Urinary bladder (tissue), 4 donors: Measurements from ENCODE around the gene TRIM8. TPM values are rescaled to one million over a fixed set of nuclear protein-coding genes. Genes with fewer than 3 reads are reported as not detected.
"Not testable (repeated sequence)": the region's sequence is repeated elsewhere in the genome, so short reads cannot be mapped to it uniquely, and the experiment has no call there.

Experiments
- DNase-seq: peaks from one replicate; pipeline ENCODE4 v3.0.0-alpha.2; 2015; ENCODE audit errors: extremely low spot score
- H3K27ac ChIP-seq: one replicate; pipeline ENCODE4 v1.5.1; 2013; ENCODE audit warnings: low read depth, mild to moderate bottlenecking, moderate library complexity
- H3K36me3 ChIP-seq: one replicate; pipeline ENCODE4 v1.6.1; 2013; ENCODE audit warnings: mild to moderate bottlenecking, moderate library complexity; ENCODE audit not compliant: insufficient read depth
- H3K4me1 ChIP-seq: one replicate; pipeline ENCODE4 v1.6.1; 2013; ENCODE audit warnings: mild to moderate bottlenecking, moderate library complexity; ENCODE audit not compliant: insufficient read depth
- H3K4me3 ChIP-seq: one replicate; pipeline ENCODE4 v1.5.1; 2013; ENCODE audit warnings: low read depth, low read length
- WGBS: extraction: QIAGEN DNeasy Blood & Tissue Kit; methylation state at CpG from one replicate; pipeline ENCODE4 v1.1.7; 2013; 5-methylcytosine and 5-hydroxymethylcytosine counted together
- polyA plus RNA-seq: library from polyadenylated mRNA; stranded (reverse); fragments of 200-250 nt; gene quantifications from one replicate; pipeline ENCODE4 v1.2.3, GENCODE V29; 2013
- total RNA-seq: library from RNA; depleted of rRNA; stranded (reverse); fragments of >200 nt; gene quantifications from one replicate; pipeline ENCODE4 v1.2.3, GENCODE V29; 2014
- donor health status: healthy with polysubstance abuse.
- donor health status: healthy.

The TRIM8 gene
- total and polyA plus RNA-seq, 2 donors = 35.5 to 116 TPM

- Histone ChIP-seq H3K36me3 (peaks cover 14% of the 10 kb centered on the region), H3K4me3 (no peak overlapping the region), H3K4me1 (no peaks in the 10 kb centered on the region), H3K27ac (no peak overlapping the region)
- no peak for DNase-seq
- WGBS = 78% methylated on average over 7 of the region's 7 CpGs
Measured at GRCh38 chr10:102654566-102654965, 10.3 kb downstream of the TRIM8 start.

DNA sequence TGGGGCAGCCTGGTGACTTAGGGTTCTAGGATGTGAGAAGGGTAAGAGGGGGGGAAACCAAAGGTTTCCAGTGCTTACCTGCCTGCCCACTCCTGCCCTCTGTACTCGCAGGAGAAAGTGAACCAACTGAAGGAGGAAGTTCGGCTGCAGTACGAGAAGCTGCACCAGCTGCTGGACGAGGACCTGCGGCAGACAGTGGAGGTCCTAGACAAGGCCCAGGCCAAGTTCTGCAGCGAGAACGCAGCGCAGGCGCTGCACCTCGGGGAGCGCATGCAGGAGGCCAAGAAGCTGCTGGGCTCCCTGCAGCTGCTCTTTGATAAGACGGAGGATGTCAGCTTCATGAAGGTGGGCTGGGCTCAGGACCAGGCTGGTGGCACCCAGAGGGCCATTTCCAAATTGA is 10.7 kb downstream of the TRIM8 start:
- no peak for DNase-seq
- Histone ChIP-seq H3K36me3 (peaks cover 14% of the 10 kb centered on the region), H3K27ac (no peak overlapping the region), H3K4me3 (no peak overlapping the region), H3K4me1 (no peaks in the 10 kb centered on the region)
- WGBS = 89% methylated on average over 12 of the region's 12 CpGs

DNA sequence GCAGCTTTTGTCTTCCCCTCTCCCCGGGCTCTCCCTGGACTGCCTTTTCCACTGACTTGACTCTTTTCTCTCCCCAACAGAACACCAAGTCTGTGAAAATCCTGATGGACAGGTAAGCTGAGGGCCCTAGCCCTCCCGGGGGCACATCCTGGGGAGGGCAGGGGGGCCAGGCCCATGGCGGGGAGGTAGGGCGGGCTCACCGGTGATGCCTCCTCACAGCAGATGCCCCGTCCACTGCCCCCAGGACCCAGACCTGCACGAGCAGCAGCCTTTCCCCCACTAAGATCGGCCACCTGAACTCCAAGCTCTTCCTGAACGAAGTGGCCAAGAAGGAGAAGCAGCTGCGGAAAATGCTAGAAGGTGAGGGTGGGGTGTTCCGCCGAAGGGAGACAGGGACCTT is 11.7 kb downstream of the TRIM8 start:
- H3K4me1 ChIP-seq = no peaks in the 10 kb centered on the region
- no peak for DNase-seq
- no peak overlapping the region for H3K27ac ChIP-seq
- 89% methylated on average over 12 of the region's 12 CpGs for WGBS
- no peak overlapping the region for H3K4me3 ChIP-seq
- peaks cover 14% of the 10 kb centered on the region for H3K36me3 ChIP-seq

DNA sequence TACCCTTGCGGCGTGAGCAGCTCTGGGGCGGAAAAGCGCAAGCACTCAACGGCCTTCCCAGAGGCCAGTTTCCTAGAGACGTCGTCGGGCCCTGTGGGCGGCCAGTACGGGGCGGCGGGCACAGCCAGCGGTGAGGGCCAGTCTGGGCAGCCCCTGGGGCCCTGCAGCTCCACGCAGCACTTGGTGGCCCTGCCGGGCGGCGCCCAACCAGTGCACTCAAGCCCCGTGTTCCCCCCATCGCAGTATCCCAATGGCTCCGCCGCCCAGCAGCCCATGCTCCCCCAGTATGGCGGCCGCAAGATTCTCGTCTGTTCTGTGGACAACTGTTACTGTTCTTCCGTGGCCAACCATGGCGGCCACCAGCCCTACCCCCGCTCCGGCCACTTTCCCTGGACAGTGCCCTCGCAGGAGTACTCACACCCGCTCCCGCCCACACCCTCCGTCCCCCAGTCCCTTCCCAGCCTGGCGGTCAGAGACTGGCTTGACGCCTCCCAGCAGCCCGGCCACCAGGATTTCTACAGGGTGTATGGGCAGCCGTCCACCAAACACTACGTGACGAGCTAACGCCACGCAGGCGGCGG is 12.6 kb downstream of the TRIM8 start:
- no peaks in the 10 kb centered on the region for H3K4me1 ChIP-seq
- DNase-seq = no peak
- no peak overlapping the region for H3K4me3 ChIP-seq
- 92% methylated on average over 42 of the region's 42 CpGs for WGBS
- H3K36me3 ChIP-seq = peaks cover 14% of the 10 kb centered on the region
- no peak overlapping the region for H3K27ac ChIP-seq

DNA sequence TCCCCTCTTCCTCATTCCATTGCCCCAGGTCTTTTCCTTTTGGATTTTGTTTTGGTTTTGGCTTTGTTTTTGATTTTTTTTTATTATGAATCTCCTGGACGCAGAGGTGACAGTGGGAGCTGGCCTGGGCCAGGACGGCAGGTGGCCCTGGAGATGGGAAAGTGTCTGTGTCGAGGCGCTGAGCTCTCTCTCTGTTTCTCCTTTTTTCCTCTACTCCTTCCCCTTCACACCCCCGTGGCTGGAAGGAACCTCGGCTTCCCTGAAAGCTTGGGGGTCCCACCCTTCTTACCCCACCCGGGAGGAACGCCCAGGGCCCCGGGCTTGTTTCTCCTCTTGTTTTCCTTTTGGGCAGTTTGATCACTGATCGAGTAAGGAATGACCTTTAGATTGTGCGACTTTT is 13.2 kb downstream of the TRIM8 start:
- no peak for DNase-seq
- WGBS = 73% methylated on average over 11 of the region's 11 CpGs
- peaks cover 14% of the 10 kb centered on the region for H3K36me3 ChIP-seq
- no peaks in the 10 kb centered on the region for H3K4me1 ChIP-seq
- no peak overlapping the region for H3K4me3 ChIP-seq
- no peak overlapping the region for H3K27ac ChIP-seq

DNA sequence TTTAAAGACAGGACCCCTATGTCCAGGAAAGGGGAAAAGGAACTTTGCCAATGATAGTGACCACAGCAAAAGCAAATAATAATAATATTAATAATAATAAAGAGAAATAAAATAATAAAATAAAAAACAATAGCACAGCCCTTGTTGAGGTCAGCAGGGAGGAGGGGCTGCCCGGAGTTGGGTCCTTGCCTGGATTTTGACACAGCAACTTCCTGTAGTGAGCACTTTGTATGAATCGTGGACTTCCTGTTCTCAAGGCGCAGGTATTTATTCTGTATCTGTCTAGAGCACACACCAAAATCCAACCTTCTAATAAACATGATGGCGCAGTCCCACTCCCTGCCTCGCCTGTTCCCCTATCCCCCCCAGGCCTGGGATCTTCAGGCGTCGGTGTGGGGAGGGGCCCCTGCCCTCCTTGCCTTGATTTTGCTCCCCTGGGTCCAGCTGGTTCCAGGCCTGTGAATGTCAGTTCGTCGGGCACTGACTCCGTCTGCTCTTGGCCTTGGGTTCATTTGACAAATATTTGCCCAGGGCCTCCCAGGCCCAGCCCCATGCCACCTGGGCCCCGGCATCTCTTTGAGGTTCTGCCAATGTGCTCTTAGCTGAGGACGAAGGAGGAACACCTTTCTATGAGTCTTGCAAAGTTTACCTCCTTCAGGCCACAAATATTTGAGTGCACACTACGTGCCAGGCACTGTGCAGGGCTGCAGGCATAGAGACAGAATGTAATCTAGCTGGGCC is 13.9 kb downstream of the TRIM8 start:
- no peak overlapping the region for H3K27ac ChIP-seq

GRCh38 chr10:102658802-102659201 is 14.5 kb downstream of the TRIM8 start:
- Histone ChIP-seq H3K4me1 (no peaks in the 10 kb centered on the region), H3K4me3 (no peak overlapping the region), H3K36me3 (peaks cover 14% of the 10 kb centered on the region), H3K27ac (no peak overlapping the region)
- WGBS = 81% methylated on average over 5 of the region's 5 CpGs
- DNase-seq = no peak

More for the DNA sequence above, 13.9 kb downstream of the TRIM8 start:
- H3K4me3 ChIP-seq = no peak overlapping the region
- peaks cover 14% of the 10 kb centered on the region for H3K36me3 ChIP-seq
- no peak for DNase-seq
- no peaks in the 10 kb centered on the region for H3K4me1 ChIP-seq
- 64% methylated on average over 13 of the region's 13 CpGs for WGBS

GRCh38 chr10:102660888-102661657 is 16.8 kb downstream of the TRIM8 start:
- H3K27ac ChIP-seq = no peak overlapping the region
- H3K4me3 ChIP-seq = no peak overlapping the region
- no peak for DNase-seq
- H3K36me3 ChIP-seq = peaks cover 9% of the 10 kb centered on the region
- WGBS = 9% methylated on average over 22 of the region's 22 CpGs
- no peaks in the 10 kb centered on the region for H3K4me1 ChIP-seq

DNA sequence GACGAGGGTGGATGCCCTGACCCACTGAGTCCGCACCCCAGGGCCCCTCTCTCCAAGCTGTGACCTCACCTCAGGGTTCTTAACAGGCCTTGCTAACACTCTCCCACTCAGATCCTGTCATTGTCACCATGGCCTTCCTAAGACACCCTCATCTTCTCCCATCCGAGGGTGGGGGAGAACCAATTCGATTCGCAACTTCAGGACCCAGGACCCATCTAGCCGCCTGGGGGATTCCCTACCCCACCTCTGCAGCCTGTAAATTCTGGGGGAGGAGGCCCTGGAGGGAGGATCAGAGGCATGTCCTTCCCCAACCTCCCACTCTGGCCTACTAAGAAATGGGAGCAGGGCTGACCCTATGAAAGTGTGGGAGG is 17.4 kb downstream of the TRIM8 start:
- H3K4me3 ChIP-seq = no peak overlapping the region
- H3K36me3 ChIP-seq = peaks cover 5% of the 10 kb centered on the region
- no peaks in the 10 kb centered on the region for H3K4me1 ChIP-seq
- 46% methylated on average over 6 of the region's 6 CpGs for WGBS
- no peak for DNase-seq
- no peak overlapping the region for H3K27ac ChIP-seq

DNA sequence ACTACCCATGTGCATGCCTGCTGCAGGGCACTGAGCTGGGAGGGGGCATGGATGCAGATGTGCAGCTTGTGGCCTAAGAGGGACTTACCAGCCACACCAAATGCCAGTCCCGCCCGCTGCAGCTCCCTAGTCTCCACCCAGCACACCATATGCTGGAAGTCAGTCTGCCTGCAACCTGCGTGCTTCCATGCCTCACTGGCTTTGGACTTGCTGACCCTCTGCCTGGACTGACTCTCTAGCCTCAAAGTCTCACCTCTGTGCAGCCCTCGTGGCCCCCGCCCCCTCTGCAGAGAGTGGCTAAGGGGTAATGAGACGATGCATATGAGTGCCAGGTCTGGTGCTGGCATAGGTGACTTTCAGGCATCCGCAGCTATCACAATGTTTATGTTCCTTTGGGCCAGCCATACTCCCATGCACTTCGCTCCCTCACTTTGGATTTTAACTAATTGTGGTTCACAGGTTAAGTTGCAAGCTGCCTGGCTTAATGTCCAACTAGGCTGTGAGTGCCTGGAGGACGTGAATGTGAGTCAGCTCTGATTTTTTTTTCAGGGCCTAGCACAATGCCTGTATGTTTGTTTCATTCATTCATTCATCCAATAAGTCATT is 21.7 kb downstream of the TRIM8 start:
- no peaks in the 10 kb centered on the region for H3K36me3 ChIP-seq
- no peak overlapping the region for H3K4me3 ChIP-seq
- DNase-seq = no peak
- no peaks in the 10 kb centered on the region for H3K4me1 ChIP-seq
- WGBS = 79% methylated on average over 9 of the region's 9 CpGs
- H3K27ac ChIP-seq = no peak overlapping the region

DNA sequence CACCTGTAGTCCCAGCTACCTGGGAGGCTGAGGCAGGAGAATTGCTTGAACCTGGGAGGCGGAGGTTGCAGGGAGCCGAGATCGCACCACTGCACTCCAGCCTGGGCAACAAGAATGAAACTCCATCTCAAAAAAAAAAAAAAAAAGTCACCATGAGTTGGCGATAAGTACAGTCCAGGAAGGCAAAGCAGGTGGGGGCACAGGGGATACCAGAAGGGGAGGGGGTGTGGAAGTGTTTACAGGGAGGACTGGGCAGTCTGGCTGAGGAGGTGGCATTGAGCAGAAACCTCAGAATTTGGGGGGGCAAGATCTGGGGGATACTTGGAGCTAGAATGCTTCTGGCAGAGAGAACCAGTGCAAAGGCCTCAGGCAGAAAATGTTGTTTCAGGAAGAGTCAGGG is 23.1 kb downstream of the TRIM8 start:
- not testable (repeated sequence) for H3K36me3 ChIP-seq, H3K4me1 ChIP-seq, DNase-seq, H3K4me3 ChIP-seq, H3K27ac ChIP-seq
- 94% methylated on average over 4 of the region's 4 CpGs for WGBS

- no peak overlapping the region for H3K4me3 ChIP-seq
- no peak for DNase-seq
- H3K36me3 ChIP-seq = no peaks in the 10 kb centered on the region
- no peak overlapping the region for H3K27ac ChIP-seq
- WGBS = 87% methylated on average over 10 of the region's 10 CpGs
- no peaks in the 10 kb centered on the region for H3K4me1 ChIP-seq
Measured at GRCh38 chr10:102668326-102669107, 24.2 kb downstream of the TRIM8 start.
